ENCODE data around the gene SEMA3B.

SEMA3B gene

DNA sequence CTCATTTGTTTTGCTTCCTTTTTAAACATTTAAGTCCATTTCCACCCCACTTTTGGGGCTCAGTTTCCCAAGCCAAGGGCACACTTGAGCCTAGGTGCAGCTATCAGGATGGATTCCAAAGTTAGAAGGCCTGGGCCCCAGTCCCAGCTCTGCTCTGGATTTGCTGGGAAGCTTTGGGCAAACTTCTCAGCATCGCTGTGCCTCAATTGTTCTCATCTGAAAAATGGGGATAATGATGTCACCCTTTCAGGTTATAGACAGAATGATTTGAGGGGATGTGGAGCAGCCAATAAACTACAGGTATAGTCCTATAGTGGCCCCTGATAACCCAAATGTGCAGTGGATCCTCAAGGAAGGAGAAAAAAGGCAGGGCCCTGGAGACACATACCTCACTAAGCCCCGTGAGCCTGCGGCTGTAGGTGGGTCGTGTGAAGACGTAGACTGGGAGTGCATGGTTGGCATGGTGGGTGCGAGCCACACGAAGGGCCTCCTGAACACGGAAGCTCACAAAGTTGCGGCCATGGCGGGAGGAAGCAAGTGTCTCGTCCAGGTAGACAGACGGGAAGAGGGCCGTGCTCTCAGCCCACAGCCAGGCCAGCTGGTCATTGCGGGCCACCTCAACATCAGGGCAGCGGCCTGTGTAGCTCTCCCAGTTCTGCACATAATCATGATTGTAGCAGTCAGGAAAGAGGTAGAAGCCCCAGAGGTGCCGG lies 50.4 kb downstream of the SEMA3B start:
- no peak for DNase-seq

DNA sequence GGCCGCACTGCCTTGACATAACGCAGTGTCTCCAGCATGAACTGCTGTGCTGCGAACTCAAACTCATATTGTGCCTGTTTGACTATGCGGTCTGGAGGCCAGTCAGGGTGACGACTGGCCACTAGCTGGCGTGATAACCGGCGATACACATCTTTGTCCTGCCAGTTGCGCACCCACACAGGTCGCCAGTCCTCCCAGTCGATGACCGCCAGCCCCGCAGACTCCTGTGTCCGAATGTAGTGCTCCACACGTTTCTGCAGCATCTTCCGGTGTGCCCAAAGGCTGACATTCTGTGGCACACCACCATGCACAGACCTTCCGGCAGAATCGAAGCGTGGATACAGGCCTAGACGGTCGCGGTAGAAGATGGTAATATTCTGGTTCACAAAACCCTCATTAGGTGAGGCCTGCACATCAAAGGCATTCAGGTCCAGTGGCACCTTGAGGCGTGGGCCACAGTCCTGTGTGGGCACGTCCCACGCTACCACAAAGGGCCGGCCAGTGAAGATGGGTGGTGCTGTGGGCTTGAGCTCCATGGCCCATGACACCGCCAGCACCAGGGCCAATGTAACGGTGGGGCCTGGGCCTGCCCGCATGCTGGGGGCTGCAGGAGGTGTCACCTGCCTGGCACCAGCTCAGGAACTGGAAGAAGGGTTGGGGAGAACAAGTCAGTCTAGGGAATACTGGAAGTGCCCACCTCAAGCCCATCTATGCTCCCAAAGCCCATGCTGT lies 51.1 kb downstream of the SEMA3B start:
- DNase-seq = no peak

DNA sequence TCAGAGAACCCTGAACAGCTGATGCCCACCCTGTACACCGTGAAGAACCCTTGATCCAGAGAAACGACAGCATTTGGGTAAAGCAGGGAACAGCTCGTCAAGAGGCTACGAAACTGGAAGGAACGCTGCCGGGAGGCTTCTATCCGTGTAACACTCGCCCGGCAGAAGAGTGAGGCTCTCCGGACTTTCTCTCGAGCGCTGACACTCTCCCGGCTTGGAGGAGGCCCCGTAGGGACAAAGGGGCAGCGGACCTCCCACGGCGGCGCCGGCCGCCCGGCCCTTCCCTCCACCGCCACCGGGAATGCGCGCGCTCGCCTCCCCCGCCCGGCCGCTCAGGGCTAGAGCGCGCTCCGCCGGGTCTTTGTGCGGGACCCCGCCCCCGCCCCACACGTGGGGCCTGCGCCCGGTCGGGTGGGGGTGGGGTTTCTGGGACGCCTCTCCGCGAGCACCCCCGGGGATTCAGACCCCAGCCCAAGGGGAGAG lies 51.9 kb downstream of the SEMA3B start:
- peak in 3 of 5 experiments; percentile 41 to 78 (median 43) for DNase-seq

DNA sequence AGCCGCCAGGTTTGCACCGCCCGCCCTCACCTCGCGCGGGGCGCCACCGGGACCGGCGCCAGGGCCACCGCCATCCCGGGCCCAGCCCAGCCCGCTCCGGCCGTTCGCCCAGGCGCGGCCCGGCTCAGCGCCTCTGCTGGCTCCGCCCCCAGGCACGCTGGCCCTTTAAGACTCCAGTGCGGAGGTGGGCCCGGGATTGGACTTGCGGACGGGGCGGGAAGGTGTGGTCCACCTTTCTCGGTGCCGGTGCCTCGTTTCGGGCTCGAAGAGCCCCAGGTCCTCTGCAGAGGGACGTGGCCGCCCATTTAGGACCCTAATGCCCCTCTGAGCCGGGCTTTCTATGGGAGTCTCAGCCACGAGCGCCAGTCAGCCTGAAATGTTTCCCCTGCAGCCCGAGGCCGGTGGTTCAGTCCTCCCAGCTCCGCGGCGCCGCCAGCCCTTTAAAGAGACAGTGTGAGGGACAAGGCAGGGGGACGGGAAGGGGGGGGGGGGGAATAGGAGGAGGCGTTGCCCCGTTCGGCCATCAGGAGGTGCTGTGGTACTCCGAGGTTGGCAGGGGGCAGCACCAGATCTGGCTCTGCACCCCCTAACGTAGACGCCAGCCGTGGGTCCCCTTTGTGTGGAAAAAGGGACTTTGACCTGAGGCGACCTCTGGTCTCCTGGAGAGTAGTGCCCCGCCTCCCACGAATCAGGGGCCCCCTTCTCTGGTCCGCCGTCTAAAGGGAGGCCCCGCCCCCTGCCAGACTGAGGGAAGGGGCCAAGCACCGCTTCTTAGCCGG lies 52.6 kb downstream of the SEMA3B start:
- peak; percentile 58 to 89 (median 71) for DNase-seq

DNA sequence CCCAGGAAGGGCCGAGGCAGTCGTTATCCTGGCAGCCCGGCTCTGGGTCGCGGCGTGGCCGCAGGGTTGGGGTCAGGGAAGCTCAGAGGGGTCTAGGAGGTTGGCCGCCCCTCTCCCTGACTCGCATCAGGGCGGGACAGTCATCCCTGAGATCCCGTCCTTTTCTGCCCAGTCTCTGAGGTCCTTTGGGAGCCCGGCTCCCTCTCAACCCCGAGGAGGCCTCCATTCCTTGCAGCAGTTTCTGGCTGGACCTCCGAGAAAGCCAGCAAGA lies 53.1 kb downstream of the SEMA3B start:
- DNase-seq = no peak

DNA sequence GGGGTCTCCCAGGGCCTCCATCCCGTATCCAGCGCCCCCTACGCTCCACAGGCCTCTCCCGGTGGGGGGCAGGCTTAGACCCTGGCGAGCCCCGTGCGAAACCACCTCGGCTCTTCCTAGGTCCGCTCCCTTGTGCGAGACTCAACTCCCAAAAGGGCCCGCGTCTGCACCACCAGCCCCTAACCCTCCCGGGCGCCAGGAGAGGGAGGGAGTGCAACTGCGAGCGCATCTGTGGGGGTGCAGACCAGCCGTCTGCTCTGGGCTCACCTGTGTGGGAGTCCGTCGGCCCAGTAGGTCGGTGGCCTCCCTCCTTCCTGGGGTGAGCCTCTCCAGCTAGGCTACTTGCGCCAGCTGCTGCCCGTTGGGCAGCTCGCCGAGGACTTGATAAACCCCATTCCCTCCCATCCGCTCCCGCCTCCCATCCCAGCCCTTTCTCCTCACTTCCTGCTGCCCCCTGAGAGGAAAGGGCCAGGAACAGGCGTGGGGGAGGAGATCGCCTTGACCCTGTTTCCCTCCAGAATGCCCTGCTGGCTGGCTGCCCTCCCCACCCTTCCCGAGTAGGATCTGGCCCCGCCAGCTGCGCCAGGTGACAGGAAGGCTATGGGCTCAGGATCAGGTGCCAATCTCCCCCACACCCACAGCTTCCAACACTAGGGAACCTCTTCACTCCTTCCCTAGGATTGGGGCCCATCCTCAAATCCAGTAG lies 53.6 kb downstream of the SEMA3B start, which contains the start of gene HYAL2:
Gene HYAL2 (minus strand): TSS at position 360 of the 706 bp plus-strand sequence. CDS start 2,256 bp downstream, outside the sequence.
- DNase-seq = no peak

DNA sequence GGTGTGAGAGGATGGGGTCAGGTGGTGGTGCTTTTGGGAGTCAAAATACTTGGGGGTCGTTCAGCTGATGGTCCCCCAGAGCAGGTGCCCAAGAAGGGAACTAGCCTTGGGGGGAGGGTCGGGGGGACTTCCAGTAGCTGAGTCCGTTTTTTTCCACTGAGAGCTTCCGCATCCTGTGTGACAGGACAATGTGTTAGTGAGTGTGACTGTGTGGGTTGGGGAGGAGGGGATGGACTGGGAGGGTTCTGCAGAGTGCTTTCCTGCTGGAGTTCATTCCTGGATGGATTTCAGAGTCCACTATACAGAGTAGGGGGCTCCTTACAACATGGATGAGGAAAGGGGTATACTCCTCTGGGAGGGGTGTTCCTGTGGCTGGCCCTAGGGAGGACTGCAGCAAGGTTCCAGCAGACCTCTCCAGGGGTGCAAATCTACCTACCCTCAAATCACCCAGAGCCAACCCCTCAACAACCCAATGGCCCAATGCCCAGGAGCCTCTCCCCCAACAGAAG lies 54.2 kb downstream of the SEMA3B start:
- DNase-seq = no peak

DNA sequence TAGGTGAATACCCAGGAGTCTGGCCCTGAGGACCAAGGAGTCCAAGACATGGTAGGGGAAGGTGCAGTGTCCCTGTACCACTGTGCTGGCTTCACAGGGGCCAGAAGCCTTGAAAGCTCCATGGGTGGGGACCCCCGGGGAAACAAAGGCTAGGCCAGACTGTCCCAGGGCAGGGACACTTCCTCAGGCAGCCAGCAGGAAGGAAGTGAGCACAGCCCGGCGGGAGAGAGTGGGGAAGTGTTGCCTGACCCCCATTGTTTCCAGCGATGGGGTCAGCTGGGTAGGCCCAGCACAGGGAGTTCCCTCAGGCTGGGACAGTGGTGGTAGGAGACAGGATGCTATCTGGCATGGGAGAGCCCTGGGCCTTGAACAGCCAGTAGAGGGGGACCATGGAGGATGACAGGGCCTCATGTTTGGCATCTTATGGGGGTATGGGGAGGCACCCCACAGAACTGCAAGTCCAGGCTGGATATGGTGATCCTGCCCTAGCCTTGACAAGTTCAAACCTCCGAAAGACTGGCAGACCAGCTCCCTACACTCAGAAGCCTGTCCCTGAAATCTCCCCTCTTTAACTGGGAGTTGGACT lies 54.8 kb downstream of the SEMA3B start:
- DNase-seq = no peak

DNA sequence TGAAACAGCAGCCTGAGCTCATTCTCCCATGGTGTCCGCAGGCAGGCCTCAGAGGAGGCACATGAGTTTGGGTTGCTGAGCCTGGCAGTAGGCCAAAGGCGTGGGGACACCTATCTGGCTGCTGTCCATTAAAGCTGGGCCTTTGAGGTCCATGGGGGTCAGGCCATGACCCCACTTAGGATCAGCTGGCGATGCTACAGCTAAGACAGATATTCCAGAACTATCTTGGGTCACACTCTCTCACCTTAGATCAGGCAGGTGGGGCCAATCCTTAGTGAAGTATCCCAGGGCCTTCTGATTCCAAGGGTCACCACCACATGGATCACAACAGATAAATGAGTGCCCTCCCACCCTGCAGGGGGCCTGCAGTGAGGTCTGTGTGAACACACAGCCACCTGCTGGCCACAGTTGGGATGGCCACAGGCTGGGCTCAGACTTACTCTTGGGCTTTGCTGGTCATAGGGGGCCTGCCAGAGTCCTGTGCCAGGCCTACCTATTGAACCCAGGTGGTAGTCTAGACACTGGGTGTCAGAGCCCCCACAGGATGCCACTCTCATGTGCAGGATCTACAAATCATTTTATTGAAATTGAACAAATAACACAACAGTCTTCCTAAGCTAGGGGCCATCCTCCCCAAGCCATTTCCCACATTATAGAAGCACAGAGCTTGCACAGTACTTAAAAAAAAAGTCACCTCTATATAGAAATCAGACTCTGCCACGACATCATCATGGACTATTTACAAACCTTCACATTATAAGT lies 55.6 kb downstream of the SEMA3B start:
- peak in 3 of 5 experiments; percentile 44 to 51 (median 46) for DNase-seq

DNA sequence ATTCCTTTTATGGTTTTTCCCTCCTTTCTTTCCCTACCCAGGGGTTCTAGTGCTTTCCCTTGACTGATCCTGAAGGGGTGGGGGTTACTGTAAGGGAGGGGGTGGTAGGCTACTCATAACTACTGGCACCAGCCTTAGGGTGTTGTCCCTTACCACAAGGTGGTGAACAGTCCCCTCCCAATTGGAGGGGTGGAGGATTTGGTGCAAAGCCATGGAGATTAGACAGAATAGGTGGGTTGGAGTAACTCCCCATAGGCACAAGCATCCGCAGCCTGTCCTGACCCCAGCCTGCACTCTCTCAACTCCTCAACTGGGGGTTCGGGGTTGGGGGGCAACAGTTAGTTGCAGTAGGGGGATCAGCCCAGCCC lies 56.1 kb downstream of the SEMA3B start:
- DNase-seq = no peak

DNA sequence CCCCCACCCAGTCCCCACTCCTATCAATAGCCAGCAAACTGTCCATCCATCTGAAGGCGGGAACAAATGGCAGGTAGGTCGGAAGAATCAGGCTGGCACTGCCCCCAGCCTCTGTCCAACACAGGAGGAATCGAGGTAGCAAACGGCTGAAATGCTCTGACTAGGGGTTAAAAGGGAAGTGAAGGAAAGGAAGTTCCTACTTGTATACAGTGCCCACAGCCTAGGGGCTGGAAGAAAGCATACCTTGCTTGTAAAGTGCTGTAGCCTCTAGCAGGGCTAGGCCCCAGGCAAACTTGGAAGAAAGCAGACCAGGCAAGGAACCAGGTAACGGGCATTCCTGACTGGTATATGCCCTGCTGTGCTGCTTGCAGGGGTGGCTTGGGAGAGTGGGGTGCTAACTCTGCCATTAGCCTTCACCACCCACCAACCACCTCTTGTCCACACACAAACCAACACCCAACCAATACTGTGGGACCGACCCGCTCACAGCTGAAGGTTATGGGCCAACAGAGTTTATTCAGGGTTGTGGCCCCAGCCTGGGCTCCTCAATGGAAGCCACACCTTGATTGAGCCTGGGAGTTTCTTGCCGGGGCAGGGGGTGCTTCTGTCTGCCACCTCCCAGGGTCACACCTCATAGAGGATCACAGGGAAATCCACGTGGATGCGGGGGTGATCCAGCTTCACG lies 56.7 kb downstream of the SEMA3B start:
- no peak for DNase-seq

DNA sequence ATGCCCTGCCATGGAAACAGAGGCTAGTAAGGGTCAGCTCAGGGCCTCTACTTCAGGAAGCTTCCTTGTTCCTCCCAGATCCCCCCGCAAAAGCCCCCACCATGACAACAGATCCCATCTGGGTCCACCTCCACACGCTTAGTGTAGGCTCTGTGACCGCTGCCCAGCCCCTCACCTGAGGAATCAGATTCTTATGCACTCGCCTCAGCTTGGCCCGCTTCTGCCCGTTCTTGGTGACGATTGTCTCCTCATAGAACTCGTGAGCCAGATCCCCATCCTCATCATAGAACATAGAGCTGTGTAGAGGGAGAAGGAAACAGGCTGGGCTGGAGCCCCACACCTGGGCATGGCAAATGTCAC lies 57.2 kb downstream of the SEMA3B start:
- DNase-seq = no peak

DNA sequence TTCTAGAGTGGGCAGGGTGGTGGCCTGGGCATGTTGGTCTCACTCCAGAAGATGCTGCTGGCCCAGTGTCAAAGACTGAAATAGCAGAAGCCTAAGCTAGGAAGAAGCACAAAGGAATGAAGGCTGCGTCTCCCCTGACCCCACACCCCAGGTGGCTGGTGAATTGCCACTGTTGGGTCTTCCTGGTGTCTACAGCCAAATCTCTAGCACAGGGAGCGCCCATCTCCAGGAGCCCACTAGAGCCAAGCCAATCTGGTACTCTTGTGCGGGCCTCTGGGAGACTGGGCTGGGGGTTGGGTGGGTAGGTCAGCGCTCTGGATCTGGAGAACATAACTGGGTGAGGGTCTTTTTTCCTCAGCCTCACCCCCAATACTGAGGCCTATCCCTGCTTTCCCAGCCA lies 58.2 kb downstream of the SEMA3B start:
- DNase-seq = no peak
